Activated T-cell treated with anti-CD3 and anti-CD28 coated beads for 48 hours (primary cell): ENCODE measurements around the gene EPHB2.

Experiments used
- DNase-seq: peaks from one replicate; pipeline ENCODE4 v3.0.0-alpha.2; 2020; ENCODE audit warnings: low read depth

EPHB2 gene

DNA sequence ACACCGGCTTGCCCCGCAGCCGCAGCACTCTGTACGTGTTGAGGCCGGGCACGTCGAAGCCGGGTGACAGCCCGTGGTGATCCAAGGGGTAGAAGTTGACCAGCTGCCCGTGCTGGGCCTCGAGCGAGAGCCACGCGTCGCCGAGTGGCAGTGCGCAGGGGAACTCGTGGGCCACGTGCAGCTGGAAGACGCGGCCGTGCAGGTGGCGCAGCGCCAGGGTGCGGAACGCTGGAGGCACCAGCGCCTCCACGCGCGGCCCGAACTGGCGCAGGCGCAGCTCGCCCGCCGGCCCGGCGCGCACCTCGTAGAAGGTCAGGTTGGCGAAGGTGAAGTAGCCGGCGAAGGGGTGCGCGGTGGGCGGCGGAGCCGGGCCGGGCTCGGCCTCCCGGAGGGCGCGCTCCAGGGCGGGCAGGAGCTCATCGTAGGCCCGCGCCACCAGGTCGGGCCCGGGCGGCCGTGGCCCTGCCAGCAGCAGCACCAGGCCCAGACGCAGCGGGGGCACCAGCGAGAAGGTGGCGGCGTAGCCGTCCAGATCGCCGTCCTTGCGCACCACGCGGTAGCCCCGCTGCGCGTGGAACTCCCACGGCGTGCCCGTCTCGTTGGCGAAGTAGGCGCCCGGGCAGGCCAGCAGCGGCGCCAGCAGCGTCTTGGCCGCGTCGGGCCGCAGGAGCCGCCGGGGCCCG lies 242.6 kb downstream of the EPHB2 start:
- no peak for DNase-seq

DNA sequence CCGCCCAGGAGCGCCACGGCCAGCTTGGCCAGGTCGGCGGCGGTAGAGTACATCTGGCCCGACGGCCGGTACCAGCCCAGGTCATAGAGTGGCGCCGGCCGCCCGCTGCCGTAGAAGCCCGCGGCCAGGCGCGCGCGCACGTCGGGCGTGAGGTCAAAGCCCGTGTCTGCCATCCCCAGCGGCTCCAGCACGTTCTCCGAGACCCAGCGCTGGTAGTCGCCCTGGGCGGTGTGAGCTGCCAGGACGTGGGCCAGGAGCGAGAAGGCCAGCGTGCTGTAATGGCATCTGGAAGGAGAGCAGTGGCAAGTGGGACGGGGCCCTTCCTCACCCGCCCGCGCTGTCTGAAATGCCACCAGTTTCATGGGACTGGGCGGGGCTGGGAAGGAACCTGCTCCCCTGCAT lies 243.1 kb downstream of the EPHB2 start:
- no peak for DNase-seq

GRCh38 chr1:22955146-22955545 lies 244.5 kb downstream of the EPHB2 start:
- no peak for DNase-seq

DNA sequence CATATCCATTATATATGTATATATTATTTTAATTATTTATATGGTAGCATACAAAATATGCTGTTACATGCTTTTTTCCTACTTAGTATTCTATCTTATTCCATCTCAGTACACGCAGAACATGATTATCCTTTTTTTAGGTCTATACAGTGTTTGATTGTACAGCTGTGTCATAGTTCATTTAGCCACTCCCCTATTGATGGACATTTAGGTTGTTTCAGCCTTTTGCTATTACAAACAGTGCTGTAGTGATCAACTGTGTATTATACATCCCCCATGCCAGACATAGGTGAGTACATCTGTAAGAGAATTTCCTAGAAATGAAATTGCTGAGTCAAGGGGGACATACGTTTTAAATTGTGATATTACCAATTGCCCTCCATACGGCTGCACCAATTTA lies 246.4 kb downstream of the EPHB2 start:
- DNase-seq, result no peak

DNA sequence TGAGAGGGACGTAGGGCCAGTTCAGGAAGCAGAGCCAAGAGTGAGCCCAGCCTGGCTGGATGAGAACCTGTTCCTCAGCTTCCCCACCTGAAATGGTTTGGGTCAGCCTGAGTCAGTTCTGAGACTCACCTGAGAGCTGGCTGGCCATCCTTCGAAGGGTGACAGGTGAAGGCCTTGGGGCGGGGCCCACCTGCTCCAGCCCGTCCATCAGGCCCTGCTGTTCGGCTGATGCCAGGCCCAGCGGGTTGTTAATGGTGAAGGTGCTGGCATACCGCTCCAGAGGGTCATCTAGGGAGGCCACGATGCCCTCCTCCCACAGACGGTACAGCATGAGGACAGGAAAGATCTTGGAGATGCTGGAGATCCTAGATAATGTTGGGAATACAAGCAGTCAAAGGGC lies 247.9 kb downstream of the EPHB2 start:
- DNase-seq, result no peak

GRCh38 chr1:22959545-22960360 lies 249.1 kb downstream of the EPHB2 start:
- no peak for DNase-seq

- no peak for DNase-seq
Observed at GRCh38 chr1:22962558-22962957, 251.9 kb downstream of the EPHB2 start.

DNA sequence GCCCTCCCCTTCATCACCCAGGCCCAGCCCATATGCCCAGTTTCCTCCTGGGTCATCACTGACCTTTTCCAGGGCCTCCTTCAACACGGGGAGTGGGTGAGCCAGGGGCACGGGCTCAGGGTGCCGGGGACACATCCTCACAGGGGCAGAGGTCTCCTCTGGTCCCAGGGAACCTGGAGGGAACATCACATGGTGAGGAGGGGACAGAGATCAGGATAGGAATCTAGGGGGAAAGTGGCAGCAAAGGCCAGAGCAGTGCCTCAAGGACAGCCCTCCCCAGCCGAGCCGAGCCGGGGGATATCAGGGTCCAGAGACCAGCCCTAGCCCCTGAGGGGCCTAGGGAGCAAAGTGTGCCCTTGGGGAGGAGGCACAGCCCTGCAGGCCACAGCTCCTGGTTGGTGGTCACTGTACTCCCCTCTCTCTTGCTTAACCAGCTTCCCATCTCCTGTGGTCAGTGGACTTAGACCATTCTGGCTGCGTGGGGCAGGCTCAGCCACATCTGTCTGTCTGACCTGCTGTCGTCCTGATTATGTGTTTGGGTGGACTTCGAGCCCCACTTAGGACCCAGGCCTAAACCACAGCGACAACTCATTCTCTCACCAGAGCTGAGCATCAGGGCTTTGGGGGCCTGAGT lies 252.5 kb downstream of the EPHB2 start:
- DNase-seq, result no peak

DNA sequence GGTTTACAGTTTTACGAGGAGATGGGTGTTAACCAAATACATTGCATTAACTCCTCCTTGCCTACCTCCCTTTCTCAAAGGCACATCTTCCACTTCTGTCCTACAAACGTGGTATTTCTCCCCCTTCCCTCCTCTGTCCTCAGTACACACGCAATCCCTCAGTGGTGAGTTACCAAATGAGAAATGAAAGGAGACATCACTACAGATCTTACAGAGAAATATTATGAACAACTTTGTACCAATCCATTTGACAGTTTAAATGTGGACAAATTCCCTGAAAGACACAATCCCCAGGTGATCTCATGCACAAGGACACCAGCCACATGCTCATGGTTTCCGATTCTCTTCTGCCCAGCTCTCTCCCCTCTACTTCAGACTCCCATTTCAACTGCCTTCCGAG lies 255.7 kb downstream of the EPHB2 start:
- DNase-seq, result no peak

DNA sequence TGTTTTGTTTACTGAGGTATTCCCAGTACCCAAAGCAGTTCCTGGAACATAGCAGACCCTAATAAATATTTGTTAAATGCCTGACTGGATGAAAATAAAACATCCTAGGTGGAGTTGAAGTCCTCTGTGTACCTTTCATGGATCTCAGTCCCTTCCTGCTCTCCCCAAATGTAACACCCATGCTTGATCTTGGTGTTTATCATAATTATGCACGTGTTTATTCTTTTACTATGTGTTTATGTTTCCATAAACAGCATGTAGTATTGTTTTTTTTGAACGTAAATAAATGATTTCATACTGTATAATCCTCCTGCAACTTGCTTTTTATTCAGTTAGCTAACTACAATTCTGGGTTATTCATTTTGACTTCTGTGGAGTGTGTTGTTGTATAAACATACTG lies 257.2 kb downstream of the EPHB2 start:
- no peak for DNase-seq

DNA sequence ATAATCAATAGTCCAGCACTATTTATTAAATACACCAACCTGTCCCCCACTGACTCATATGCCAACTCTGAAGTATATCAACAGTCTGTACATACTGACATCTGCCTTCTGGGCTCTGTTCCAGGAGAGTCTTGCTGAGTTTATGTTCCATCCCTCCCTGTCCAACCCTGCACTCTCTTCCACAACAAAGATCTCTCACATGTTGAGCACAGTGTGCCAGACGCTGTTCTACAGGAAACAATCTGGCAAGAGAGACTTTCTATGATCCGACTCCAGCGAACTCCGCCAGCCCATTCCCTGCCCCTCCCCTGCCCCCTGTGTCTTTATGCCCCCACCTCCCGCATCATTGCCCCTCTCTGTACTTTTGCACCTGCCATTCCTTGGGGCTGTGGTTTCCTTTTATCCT lies 258.7 kb downstream of the EPHB2 start:
- no peak for DNase-seq

GRCh38 chr1:22970096-22970495 lies 259.5 kb downstream of the EPHB2 start:
- DNase-seq, result no peak
